IMR-90 (cell line): ENCODE results near the gene GATA2. TPM values are rescaled to one million over a fixed set of nuclear protein-coding genes. Genes with fewer than 3 reads are reported as not detected.

Source experiments
- ATAC-seq: fragments of 200-7000 bp; cut with Tn5 transposase; 2 replicates; pipeline ENCODE4 v1.9.1; 2020; ENCODE audit warnings: low read depth, mild to moderate bottlenecking, moderate library complexity
- BruUV-seq: library from RNA; stranded (reverse); fragments of 400-500 nt; replicated peaks from 2 replicates; lab custom pipeline; 2021; lab: Mats Ljungman, UMichigan
- CTCF ChIA-PET: fragments of 300-600 bp; formaldehyde crosslinking; extraction: SDS; loops from one replicate; lab custom pipeline; 2021; ENCODE audit warnings: antibody characterized with exemption; lab: Yijun Ruan, JAX
- POLR2A ChIA-PET: fragments of 300-600 bp; sonication (Branson Sonifier 250); formaldehyde crosslinking; loops from one replicate; lab custom pipeline; 2022; ENCODE audit warnings: antibody characterized with exemption; ENCODE audit not compliant: unreplicated experiment; lab: Charles Lee
- DNase-seq: peaks from one replicate; pipeline ENCODE4 v3.0.0; 2013
- H2AFZ ChIP-seq: replicated peaks from 2 replicates; pipeline ENCODE3; 2013; ENCODE audit warnings: low read length, mild to moderate bottlenecking; ENCODE audit not compliant: poor library complexity
- H2AK5ac ChIP-seq: 2 replicates; pipeline ENCODE4 v1.6.1; 2013; ENCODE audit warnings: low read depth, low read length, inconsistent platforms
- H2AK9ac ChIP-seq: replicated peaks from 2 replicates; pipeline ENCODE3; 2013; ENCODE audit warnings: mild to moderate bottlenecking, low read depth, low read length, moderate library complexity; ENCODE audit not compliant: poor library complexity
- H2BK120ac ChIP-seq: 2 replicates; pipeline ENCODE4 v1.6.1; 2013; ENCODE audit warnings: low read depth, low read length, inconsistent platforms
- H2BK15ac ChIP-seq: 3 replicates; pipeline ENCODE4 v1.6.1; 2013; ENCODE audit warnings: low read depth, low read length, inconsistent platforms
- H2BK20ac ChIP-seq: 2 replicates; pipeline ENCODE4 v1.6.1; 2013; ENCODE audit warnings: low read depth, mild to moderate bottlenecking, inconsistent platforms, low read length, moderate library complexity
- H2BK5ac ChIP-seq: 2 replicates; pipeline ENCODE4 v1.6.1; 2013; ENCODE audit warnings: mild to moderate bottlenecking, low read depth, low read length, inconsistent platforms; ENCODE audit not compliant: poor library complexity, severe bottlenecking
- H3K14ac ChIP-seq: replicated peaks from 2 replicates; pipeline ENCODE4 v1.6.1; 2013; ENCODE audit warnings: low read depth, low read length, inconsistent platforms
- H3K18ac ChIP-seq: 2 replicates; pipeline ENCODE4 v1.6.1; 2013; ENCODE audit warnings: low read depth, low read length, control low read depth
- H3K23ac ChIP-seq: 2 replicates; pipeline ENCODE4 v1.6.1; 2013; ENCODE audit warnings: low read depth, low read length, inconsistent platforms
- H3K27ac ChIP-seq: 2 replicates; pipeline ENCODE4 v1.5.1; 2013; ENCODE audit warnings: mild to moderate bottlenecking, control low read depth, low read length; ENCODE audit not compliant: insufficient read depth
- H3K27me3 ChIP-seq: 2 replicates; pipeline ENCODE4 v1.6.1; 2013; ENCODE audit warnings: low read length; ENCODE audit not compliant: control insufficient read depth, insufficient read depth
- H3K36me3 ChIP-seq: 2 replicates; pipeline ENCODE4 v1.6.1; 2013; ENCODE audit warnings: low read length, mixed read lengths; ENCODE audit not compliant: control insufficient read depth, insufficient read depth
- H3K4ac ChIP-seq: 2 replicates; pipeline ENCODE4 v1.6.1; 2013; ENCODE audit warnings: low read depth, low read length, inconsistent platforms
- H3K4me1 ChIP-seq: 2 replicates; pipeline ENCODE4 v1.6.1; 2013; ENCODE audit warnings: low read length, mixed read lengths; ENCODE audit not compliant: control insufficient read depth, insufficient read depth
- H3K4me2 ChIP-seq: 2 replicates; pipeline ENCODE4 v1.6.1; 2013; ENCODE audit warnings: low read depth, mild to moderate bottlenecking, control low read depth, low read length, moderate library complexity
- H3K4me3 ChIP-seq: 2 replicates; pipeline ENCODE4 v1.5.1; 2013; ENCODE audit warnings: low read depth, mild to moderate bottlenecking, control low read depth, low read length, moderate library complexity; ENCODE audit not compliant: insufficient read depth
- H3K56ac ChIP-seq: 2 replicates; pipeline ENCODE4 v1.6.1; 2013; ENCODE audit warnings: low read length, inconsistent platforms; ENCODE audit not compliant: insufficient read depth; ENCODE audit errors: extremely low read depth
- H3K79me1 ChIP-seq, 2 experiments: 2 replicates each; pipeline ENCODE4 v1.6.1; 2013; ENCODE audit warnings: low read length in 2 of 2, inconsistent platforms in 1 of 2, low read depth in 1 of 2
- H3K9ac ChIP-seq: 2 replicates; pipeline ENCODE4 v1.6.1; 2013; ENCODE audit warnings: low read depth, low read length, control low read depth
- H3K9me1 ChIP-seq: 2 replicates; pipeline ENCODE4 v1.6.1; 2013; ENCODE audit warnings: low read length, inconsistent platforms; ENCODE audit not compliant: insufficient read depth
- H3K9me3 ChIP-seq: 2 replicates; pipeline ENCODE4 v1.6.1; 2013; ENCODE audit warnings: low read length; ENCODE audit not compliant: control insufficient read depth, insufficient read depth
- H4K20me1 ChIP-seq: 2 replicates; pipeline ENCODE4 v1.6.1; 2013; ENCODE audit warnings: low read length, inconsistent platforms; ENCODE audit not compliant: insufficient read depth
- H4K5ac ChIP-seq: 2 replicates; pipeline ENCODE4 v1.6.1; 2013; ENCODE audit warnings: mild to moderate bottlenecking, low read depth, low read length, control low read depth
- H4K8ac ChIP-seq, 2 experiments: 2 replicates each; pipeline ENCODE4 v1.6.1; 2013; ENCODE audit warnings: low read depth in 2 of 2, low read length in 2 of 2, control low read depth in 1 of 2, inconsistent platforms in 1 of 2
- H4K91ac ChIP-seq: 2 replicates; pipeline ENCODE4 v1.6.1; 2013; ENCODE audit warnings: low read depth, low read length, inconsistent platforms; ENCODE audit not compliant: insufficient read depth
- BHLHE40 ChIP-seq: fragments of 150-350 bp; IDR thresholded peaks from 2 replicates; pipeline ENCODE4 v1.6.1; 2016; ENCODE audit warnings: mild to moderate bottlenecking, low read depth, low read length
- CEBPB ChIP-seq: IDR thresholded peaks from 2 replicates; pipeline ENCODE4 v1.6.1; 2012; ENCODE audit warnings: low read depth, low read length, improper control_type of control experiment
- CHD1 ChIP-seq: IDR thresholded peaks from 2 replicates; pipeline ENCODE4 v1.6.1; 2012; ENCODE audit warnings: low read depth, low read length, improper control_type of control experiment
- FOS ChIP-seq: fragments of 150-350 bp; IDR thresholded peaks from 2 replicates; pipeline ENCODE4 v1.6.1; 2016; ENCODE audit warnings: low read depth, low read length
- MAFK ChIP-seq: IDR thresholded peaks from 2 replicates; pipeline ENCODE4 v1.6.1; 2012; ENCODE audit warnings: low read depth, low read length, improper control_type of control experiment
- MAZ ChIP-seq: IDR thresholded peaks from 2 replicates; pipeline ENCODE4 v1.6.1; 2012; ENCODE audit warnings: low read depth, mild to moderate bottlenecking, low read length, improper control_type of control experiment, moderate library complexity, borderline replicate concordance
- MXI1 ChIP-seq: IDR thresholded peaks from 2 replicates; pipeline ENCODE4 v1.6.1; 2012; ENCODE audit warnings: low read depth, mild to moderate bottlenecking, low read length, moderate library complexity, borderline replicate concordance
- NFE2L2 ChIP-seq: fragments of 150-350 bp; IDR thresholded peaks from 2 replicates; pipeline ENCODE4 v1.6.1; 2016; ENCODE audit warnings: low read depth, mild to moderate bottlenecking, low read length
- POLR2A ChIP-seq: IDR thresholded peaks from 2 replicates; pipeline ENCODE4 v1.6.1; 2012; ENCODE audit warnings: mild to moderate bottlenecking, low read depth, low read length
- RAD21 ChIP-seq: IDR thresholded peaks from 2 replicates; pipeline ENCODE4 v1.6.1; 2012; ENCODE audit warnings: low read length, improper control_type of control experiment
- RFX5 ChIP-seq: IDR thresholded peaks from 2 replicates; pipeline ENCODE4 v1.8.0; 2012; ENCODE audit warnings: low read depth, mild to moderate bottlenecking, low read length, moderate library complexity
- SMC3 ChIP-seq: fragments of 150-350 bp; IDR thresholded peaks from 2 replicates; pipeline ENCODE4 v1.6.1; 2016; ENCODE audit warnings: low read depth, mild to moderate bottlenecking, antibody characterized with exemption, low read length, moderate library complexity
- WGBS, 2 experiments: methylation state at CpG; one replicate each; pipeline versions ENCODE4 v1.1.5 to v1.1.7; 2013; ENCODE audit warnings: missing lambda C conversion rate in 2 of 2; ENCODE audit not compliant: insufficient read length in 1 of 2; ENCODE audit errors: extremely low coverage in 2 of 2; 5-methylcytosine and 5-hydroxymethylcytosine counted together
- dilution Hi-C: fragments of 300-500 bp; cut with HindIII; formaldehyde crosslinking; loops from one replicate; pipeline ENCODE4 v1.14.3; 2018; ENCODE audit warnings: low sequenced_read_pairs; ENCODE audit not compliant: unreplicated experiment
- in situ Hi-C: fragments of 300-500 bp; cut with MboI; formaldehyde crosslinking; loops from 3 replicates; pipeline ENCODE4 v1.14.3; 2019; ENCODE audit warnings: low sequenced_read_pairs, inconsistent platforms, mixed read lengths
- intact Hi-C: fragments of 100-400 bp; cut with micrococcal nuclease; formaldehyde crosslinking; loops from 2 replicates; pipeline ENCODE4 v1.10.0; 2022
- polyA plus RNA-seq, 3 experiments: library from polyadenylated mRNA; depleted of rRNA; stranded (reverse); fragments of >200 nt; gene quantifications; 2 replicates each; pipeline ENCODE4 v1.2.3, GENCODE V29; 2012; ENCODE audit warnings: low replicate concordance in 1 of 3
- total RNA-seq: library from RNA; depleted of rRNA; stranded (reverse); fragments of >200 nt; gene quantifications from 2 replicates; pipeline ENCODE4 v1.2.3, GENCODE V29; 2012
- TF ChIP-seq, protein P1 (sequence below): conservative IDR thresholded peaks from 2 replicates; pipeline ENCODE4 v1.5.1; 2012; ENCODE audit warnings: mild to moderate bottlenecking, low read depth, low read length, improper control_type of control experiment
- TF ChIP-seq, protein P2 (sequence below): fragments of 150-350 bp; IDR thresholded peaks from 2 replicates; pipeline ENCODE4 v1.6.1; 2016; ENCODE audit warnings: low read depth, mild to moderate bottlenecking, low read length, moderate library complexity, borderline replicate concordance
- TF ChIP-seq, protein P3 (sequence below): fragments of 150-350 bp; IDR thresholded peaks from 2 replicates; pipeline ENCODE4 v1.6.1; 2017; ENCODE audit warnings: mild to moderate bottlenecking, antibody characterized with exemption, low read length, low read depth

GATA2 gene
- total and polyA plus RNA-seq, 2 of the 4 experiments (the other 2 are of a cell fraction) = 2.2 to 13.5 TPM

DNA sequence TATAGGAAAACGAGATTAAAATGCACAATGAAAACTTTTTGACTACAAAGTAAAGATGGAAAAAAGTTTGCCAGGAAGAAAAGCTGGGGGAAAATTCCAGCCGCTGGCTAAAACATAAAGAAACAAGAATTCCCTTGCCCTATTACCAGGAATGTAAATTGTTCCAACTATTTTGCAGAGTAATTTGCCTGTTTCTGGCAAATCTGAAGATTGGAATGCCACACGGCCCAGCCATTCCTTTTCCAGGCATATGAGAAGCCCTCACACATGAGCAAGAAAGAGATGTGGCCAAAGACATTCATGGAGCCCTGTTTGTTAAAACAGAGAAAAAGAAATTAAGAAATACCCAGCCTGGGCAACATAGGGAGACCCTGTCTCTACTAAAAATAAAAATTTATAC lies 8.4 kb upstream of the GATA2 start:
- H3K27me3 ChIP-seq = peaks cover 10% of the 10 kb centered on the region
- H3K18ac ChIP-seq = no peak overlapping the region
- no peaks in the 10 kb centered on the region for H3K36me3 ChIP-seq
- peaks cover 3 to 5% of the 10 kb centered on the region in 2 experiments; a peak in 1 of 4 replicates for H3K79me1 ChIP-seq
- ChIA-PET POLR2A (no interaction called here), CTCF (no interaction called here)
- no peak overlapping the region for H4K91ac ChIP-seq
- H3K9ac ChIP-seq = no peak overlapping the region
- no peak overlapping the region for H2BK20ac ChIP-seq
- H3K4ac ChIP-seq = no peak overlapping the region
- peaks cover 2% of the 10 kb centered on the region; the same call in 1 of the 2 replicates for H3K9me3 ChIP-seq
- H2BK15ac ChIP-seq = no peak overlapping the region
- no peak for DNase-seq
- no TSS peak for BruUV-seq
- ATAC-seq = no peak
- dilution Hi-C loops (no loop called here), intact Hi-C loops (loop anchor here (5.0 kb wide), 1 partner anchor 81 kb away; no protein-coding TSS in a partner anchor), in situ Hi-C loops (loop anchor here (5.0 kb wide), 1 partner anchor 69 kb away; no protein-coding TSS in a partner anchor)
- H3K4me3 ChIP-seq = no peak overlapping the region
- no peak overlapping the region for H2BK120ac ChIP-seq
- no peak overlapping the region for H2AK5ac ChIP-seq
- H3K4me2 ChIP-seq = no peak overlapping the region
- H3K4me1 ChIP-seq = peaks cover 5% of the 10 kb centered on the region
- H2AK9ac ChIP-seq = no peak overlapping the region
- no peak overlapping the region for H3K14ac ChIP-seq
- no peak overlapping the region for H3K56ac ChIP-seq
- H4K5ac ChIP-seq = no peak overlapping the region
- no CpG with 5 or more reads among the region's 3 CpGs for WGBS, 2 experiments
- no peak for TF ChIP-seq MAZ
- no peak for TF ChIP-seq MXI1
- TF ChIP-seq, protein P1, sequence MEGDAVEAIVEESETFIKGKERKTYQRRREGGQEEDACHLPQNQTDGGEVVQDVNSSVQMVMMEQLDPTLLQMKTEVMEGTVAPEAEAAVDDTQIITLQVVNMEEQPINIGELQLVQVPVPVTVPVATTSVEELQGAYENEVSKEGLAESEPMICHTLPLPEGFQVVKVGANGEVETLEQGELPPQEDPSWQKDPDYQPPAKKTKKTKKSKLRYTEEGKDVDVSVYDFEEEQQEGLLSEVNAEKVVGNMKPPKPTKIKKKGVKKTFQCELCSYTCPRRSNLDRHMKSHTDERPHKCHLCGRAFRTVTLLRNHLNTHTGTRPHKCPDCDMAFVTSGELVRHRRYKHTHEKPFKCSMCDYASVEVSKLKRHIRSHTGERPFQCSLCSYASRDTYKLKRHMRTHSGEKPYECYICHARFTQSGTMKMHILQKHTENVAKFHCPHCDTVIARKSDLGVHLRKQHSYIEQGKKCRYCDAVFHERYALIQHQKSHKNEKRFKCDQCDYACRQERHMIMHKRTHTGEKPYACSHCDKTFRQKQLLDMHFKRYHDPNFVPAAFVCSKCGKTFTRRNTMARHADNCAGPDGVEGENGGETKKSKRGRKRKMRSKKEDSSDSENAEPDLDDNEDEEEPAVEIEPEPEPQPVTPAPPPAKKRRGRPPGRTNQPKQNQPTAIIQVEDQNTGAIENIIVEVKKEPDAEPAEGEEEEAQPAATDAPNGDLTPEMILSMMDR = no peak
- TF ChIP-seq, protein P2, sequence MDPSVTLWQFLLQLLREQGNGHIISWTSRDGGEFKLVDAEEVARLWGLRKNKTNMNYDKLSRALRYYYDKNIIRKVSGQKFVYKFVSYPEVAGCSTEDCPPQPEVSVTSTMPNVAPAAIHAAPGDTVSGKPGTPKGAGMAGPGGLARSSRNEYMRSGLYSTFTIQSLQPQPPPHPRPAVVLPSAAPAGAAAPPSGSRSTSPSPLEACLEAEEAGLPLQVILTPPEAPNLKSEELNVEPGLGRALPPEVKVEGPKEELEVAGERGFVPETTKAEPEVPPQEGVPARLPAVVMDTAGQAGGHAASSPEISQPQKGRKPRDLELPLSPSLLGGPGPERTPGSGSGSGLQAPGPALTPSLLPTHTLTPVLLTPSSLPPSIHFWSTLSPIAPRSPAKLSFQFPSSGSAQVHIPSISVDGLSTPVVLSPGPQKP = no peak
- TF ChIP-seq POLR2A = no peak
- TF ChIP-seq CHD1 = no peak
- no peak for TF ChIP-seq SMC3
- TF ChIP-seq CEBPB = no peak
- TF ChIP-seq FOS = no peak
- TF ChIP-seq RAD21 = no peak
- TF ChIP-seq RFX5 = no peak
- TF ChIP-seq BHLHE40 = no peak
- TF ChIP-seq NFE2L2 = no peak
- TF ChIP-seq, protein P3, sequence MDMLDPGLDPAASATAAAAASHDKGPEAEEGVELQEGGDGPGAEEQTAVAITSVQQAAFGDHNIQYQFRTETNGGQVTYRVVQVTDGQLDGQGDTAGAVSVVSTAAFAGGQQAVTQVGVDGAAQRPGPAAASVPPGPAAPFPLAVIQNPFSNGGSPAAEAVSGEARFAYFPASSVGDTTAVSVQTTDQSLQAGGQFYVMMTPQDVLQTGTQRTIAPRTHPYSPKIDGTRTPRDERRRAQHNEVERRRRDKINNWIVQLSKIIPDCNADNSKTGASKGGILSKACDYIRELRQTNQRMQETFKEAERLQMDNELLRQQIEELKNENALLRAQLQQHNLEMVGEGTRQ = no peak
- no peak for TF ChIP-seq MAFK
- no peak overlapping the region for H4K8ac ChIP-seq
- H4K20me1 ChIP-seq = peaks cover 8% of the 10 kb centered on the region
- H3K27ac ChIP-seq = no peak overlapping the region
- no peak overlapping the region for H3K23ac ChIP-seq
- 0 out of 2 replicates have a peak, but pooled peaks cover 4% of the 10 kb centered on the region for H3K9me1 ChIP-seq
- H2AFZ ChIP-seq = no peak overlapping the region
- H2BK5ac ChIP-seq = no peak overlapping the region
